ENCODE measurements around the gene UGT1A7.

DNA sequence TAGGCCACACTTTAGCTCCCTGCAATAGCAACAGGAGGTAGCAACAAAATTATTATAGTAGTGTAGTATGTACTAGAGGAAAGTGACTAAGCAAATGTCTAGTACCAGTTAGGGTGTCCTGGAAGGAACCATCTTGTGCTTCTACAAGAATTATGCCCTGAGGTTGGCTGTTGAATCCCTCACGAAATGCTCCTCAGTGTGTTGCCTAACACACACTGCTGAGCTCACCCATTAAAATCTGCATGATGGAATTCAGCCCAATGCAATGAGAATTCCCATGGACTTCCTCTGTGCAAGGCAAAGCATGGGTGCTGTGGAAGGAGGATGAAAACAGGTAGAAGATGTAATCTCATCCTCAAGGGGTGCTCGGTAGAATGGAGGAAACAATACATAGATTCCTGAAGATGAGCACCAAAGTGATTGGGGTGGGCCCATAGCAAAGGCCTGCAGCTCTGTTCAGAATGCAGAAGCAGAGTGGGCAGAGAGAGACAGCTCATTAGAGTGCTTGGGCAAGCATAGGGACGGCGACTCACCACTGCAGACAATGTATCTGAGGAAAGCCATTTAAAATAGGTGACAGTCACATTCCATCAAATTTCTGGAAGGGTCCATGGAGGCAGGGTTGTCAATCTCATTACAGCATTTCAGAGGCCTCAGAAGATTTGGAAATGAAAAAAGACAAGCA is 1.2 kb upstream of the UGT1A7 start:
- no peak for TF ChIP-seq CTCF (IDR thresholded peaks at IDR 0.05)
- no peak for TF ChIP-seq ZFX (IDR thresholded peaks at IDR 0.05; ENCODE audit: borderline replicate concordance)

Data from 22Rv1 (cell line).